DMS 273 (cell line): ENCODE measurements around the gene TAS1R3.

Experiments used
- DNase-seq: peaks from one replicate; lab custom pipeline; 2025; ENCODE audit not compliant: unreplicated experiment; lab: John Stamatoyannopoulos, UW

TAS1R3 gene

DNA sequence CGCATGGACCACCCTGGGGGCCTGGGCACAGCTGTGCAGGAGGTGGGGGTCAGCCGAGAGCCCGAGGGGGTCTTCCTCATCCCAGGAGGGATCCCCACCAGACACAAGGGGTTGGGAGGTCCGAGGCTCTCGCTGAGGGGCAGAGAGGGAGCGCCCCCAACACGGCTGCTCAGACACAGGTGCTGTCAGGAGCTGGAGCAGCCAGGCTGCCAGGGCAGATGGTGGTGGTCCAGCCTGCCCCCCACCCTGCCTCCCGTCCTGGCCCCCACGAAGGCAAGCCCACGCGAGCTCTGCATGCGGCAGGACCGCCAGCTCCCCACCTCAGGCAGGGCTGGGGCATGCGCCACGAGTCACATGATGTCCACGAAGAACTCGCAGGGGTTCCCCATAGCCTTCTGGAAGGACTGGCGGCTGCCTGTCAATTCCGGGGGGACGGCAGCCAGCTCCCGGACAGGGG lies 4.7 kb downstream of the TAS1R3 start:
- DNase-seq: no peak

DNA sequence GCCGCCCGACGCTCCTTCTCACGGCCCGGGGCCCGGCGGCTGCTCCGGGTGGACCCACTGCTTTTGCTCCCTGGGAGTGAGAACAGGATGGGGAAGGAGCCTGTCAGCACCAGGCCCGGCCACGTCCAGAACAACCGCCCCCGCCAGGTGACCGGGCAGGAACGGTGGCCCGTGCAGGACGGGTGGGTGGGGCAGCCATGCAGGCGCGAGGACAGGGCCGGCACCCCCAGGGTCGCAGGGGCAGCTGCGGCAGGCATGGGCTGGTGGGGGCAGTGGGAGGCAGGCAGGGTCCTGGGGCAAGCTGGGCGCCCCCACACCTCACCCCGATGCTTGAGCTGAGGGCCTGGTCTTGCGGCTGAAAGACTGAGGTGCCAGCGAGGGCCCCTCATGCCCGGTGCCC lies 5.4 kb downstream of the TAS1R3 start:
- no peak for DNase-seq

DNA sequence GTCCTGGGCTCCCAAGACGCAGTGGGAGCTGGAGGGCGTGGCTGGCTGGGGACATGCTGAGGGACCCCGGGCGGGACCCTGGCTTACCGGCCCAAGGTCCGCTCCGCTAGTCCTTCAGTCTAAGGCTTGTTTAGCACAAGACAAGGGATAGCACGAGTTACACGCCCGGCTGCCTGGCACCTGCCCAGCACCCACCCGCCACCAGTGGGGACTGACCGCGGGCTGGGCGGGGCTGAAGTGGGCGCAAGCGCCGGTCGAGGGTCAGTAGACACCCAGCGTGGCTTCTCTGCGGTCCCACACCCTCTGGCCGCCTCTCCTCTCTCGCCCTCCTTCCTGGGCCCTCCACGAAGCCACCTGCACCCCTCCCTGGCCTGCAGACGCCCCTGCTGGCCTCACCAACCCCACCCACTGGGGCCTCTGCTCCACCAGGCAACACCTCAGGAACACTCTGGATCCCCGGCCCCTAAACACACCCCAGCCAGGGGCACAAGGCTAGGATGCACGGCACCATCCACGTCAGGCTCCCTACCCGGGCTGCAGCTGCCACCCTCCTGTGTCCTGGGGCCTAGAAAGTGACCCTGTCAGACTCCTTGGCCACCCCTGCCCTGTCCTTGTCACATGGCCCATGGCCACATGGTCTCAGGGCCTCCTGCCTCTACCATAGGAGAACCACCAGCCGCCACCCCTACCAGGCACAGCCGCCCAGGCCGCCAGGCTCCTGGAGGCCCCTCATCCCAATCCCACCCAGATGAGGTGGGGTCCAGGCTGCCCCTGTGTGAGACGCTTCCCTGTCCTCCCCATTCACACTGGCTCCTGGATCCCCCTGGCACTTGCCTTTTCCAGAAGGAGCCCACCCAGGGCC lies 6.1 kb downstream of the TAS1R3 start:
- no peak for DNase-seq

DNA sequence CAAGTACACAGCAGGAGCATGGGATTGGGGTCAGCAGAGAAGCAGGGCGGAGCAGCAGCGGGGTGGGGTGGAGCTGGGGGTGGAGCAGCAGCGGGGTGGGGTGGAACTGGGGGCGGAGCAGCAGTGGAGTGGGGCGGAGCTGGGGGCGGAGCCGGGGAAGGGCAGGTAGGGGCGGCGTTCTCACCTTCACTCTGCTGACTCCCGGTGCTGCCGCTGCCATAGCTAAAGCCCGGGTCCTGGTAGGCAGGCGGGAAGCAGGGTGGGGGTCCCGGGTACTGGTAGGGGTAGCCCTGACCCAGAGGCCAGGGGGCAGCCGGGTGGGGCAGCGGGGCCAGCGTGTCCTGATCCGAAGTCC lies 6.7 kb downstream of the TAS1R3 start:
- DNase-seq: no peak

DNA sequence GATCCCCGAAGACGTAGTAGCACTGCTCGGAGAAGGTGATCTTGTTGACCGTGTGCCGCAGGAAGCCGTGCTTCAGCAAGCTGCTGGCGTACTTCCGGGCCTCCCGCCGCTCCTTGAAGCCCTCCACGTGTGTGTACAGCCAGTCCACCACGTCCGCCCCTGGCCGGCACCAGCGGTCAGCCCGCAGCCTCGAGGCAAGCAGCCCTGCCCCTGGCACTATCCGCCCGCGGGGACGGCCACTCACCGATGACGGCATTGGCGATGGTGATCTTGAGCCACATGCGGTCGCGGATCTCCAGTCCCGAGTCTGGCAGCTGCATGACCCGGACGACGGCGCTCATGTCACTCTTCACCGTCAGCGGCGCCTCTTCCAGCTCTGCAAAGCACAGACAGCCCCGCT lies 7.2 kb downstream of the TAS1R3 start:
- DNase-seq: no peak

DNA sequence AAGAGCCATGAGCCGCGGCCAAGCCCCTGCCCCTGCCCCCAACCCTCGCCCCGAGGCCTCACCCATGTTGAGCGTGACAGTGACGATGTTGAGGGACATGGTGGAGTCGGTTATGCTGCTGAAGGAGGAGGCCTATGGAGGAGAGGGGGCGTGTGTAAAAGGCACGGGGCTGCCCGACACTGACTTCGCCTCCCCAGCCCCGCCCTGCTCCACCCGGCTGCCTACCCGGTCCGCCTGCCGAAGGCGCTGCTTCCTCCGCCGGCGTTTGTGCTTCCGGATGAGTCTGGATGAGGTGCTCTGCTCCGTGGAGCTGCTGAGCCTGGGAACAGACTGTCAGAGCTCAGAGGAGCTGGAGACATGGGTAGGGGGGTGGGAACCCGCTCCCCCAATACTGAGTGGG lies 9.1 kb downstream of the TAS1R3 start:
- no peak for DNase-seq

DNA sequence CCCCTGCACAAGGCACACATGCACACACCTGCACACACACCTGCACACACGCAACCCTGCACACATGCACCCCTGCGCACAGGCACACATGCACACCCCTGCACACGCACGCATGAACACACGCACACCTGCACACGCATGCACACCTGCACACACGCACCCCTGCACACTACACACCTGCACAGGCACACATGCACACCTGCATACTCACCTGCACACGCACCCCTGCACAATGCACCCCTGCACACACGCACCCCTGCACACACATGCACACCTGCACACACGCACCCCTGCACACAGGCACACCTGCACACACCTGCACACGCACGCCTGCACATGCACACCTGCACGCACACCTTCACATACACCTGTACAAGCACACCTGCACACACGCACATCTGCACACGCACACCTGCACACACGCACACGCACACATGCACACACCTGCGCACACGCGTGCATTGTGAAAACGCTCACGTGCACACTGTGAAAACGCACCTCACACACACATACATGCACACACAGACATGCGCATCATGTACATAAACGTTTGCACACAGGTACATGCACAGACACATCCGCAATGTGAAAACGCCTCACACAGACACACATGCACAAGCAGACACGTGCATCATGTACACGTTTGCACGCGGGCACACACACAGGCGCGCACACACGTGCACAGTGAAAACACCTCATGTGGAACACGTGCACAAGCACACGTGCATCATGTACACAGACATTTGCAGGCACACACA lies 9.9 kb downstream of the TAS1R3 start:
- DNase-seq: no peak

DNA sequence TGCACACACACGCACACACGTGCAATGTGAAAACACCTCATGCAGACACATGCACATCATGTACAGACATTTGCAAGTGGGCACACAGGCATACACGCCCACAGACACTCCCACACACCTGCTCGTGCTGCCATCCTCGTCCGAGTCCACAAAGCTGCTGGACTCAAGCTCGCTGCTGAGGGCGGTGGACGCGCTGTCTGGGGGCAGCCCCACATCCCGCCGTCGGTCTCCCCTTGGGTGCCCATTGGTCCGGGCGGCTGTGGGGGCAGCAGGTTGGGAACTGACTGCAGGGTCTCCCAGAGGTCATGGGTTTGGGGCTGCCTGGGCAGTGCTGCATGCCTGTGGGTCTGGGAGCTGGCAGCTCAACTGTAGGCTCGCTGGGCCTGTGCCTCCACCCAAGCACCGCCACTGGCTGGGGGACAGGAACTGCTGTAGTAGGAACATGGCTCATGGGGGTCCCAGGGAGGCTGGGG lies 10.5 kb downstream of the TAS1R3 start:
- DNase-seq: no peak

DNA sequence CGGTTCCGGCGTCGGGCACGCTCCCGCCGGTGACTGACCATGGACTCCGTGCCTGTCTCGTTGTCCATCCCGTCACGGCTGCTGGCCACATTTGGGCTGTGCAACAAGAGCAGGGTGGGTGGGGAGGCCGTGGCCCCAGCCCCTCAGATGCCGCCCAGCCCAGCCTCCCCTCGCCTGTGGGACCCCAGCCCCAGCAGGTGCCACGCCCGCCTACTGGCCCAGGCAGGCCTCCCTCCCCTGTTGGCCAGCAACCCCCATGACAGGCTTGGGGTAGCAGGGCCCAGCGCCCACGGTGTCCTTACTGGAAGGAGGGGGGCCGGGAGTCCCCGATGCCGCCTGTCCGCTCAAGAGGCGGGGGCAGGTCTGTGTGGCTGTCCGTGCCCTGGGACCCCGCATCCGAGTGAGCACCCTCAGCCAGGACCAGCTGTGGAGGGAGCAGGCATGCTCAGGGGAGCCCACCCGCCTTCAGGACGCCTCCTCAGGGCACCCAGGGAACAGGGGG lies 11.0 kb downstream of the TAS1R3 start:
- no peak for DNase-seq

DNA sequence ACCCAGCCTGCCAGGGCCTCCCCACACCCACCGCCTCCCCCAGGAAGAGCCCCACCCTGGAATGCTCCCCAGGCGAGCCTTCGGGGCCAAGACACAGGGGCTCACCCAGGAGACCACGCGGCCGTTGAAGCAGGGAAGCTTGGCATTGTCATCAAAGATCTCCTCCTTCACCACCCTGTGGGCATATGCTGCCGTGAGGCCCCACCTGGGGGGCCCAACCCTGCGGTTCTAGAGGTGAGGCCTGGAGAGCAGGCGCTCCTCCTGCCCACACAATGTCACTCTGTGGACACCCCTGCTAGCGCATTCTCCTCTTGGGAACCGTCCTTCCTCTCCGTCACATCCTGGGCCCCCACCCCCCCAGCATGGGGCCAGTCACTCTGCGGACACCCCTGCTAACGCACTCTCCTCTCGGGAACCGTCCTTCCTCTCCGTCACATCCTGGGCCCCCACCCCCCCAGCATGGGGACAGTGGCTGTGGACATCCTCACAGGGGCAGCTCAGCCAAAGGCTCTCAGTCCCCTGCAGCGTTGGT lies 11.6 kb downstream of the TAS1R3 start:
- DNase-seq: no peak

DNA sequence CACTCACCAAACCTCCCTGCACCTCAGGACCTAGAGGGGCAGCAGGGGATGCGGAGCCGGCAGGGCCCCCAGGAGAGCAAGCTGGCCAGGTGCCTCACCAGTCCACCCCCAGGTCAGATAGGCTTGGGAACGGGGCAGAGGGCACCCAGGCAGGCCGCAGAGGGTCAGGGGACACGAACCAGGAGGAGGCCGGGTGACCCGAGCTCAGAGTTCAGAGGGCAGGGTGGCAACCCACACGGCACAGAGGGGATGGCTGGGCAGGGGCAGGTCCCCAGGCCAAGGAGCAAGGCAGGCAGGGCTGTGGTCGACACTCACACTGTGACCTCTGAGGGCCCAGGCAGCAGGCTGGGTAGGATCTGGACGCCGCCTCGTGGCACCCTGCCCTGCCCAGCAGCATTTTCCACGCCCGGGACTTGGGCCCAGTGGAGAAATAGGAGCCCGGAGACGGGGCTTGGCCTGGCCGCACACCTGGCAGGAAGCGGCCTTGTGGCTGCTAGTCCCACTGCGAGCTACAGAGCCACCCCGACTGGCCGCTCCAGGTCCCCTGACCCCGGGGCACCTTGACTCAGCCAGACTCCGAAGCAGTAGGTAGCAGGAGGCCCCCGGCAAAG lies 12.8 kb downstream of the TAS1R3 start:
- DNase-seq: no peak

DNA sequence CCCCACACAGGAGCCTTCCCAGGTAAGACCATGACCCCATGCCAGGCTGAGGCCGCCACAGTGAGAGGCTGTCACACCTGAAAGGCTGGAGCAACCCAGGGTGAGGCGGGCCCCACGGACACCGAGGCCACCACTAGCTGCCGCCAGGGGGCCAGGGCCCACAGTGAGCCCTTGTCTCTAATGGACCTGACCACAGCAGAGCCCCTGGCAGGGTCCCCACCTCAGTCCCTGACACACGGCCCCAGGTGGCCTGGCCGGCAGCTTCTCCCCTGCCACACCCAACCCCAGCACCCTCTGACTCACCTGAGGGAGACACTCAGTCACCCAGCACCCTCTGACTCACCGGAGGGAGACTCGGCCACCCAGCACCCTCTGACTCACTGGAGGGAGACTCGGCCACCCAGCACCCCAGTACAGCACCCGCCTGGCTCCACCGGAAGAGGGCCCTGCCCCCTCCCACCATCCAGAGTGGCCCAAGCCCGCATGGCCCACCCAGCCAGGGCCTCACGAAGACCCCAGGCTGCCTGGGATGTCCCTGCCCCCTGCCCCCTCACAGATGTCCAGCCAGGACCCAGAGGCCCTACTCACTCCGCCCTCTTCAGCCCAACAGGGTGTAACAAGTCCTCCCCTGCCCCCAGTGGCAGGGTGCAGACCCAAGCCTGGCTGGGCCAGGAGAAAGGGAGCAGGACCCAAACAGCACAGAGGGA lies 13.7 kb downstream of the TAS1R3 start:
- DNase-seq: no peak

DNA sequence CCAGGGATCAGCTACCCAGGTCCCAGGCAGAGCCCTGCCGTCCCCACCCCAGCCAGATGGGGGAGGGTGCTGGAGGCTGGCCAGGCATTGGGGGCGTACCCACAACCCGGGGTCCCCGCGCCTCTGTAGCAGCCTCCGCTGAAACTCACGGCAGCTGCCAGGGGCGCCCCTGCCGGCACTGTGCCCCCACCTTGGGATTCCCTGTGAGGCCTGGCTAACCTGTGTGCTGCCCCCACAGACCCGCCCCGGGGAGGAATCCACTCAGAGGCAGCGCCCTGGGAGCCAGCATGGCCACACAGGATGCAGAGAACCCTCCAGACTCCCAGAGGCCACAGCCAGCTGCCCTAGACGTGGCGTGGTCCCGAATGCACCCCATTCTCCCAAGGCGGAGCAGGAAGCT lies 14.3 kb downstream of the TAS1R3 start:
- no peak for DNase-seq

DNA sequence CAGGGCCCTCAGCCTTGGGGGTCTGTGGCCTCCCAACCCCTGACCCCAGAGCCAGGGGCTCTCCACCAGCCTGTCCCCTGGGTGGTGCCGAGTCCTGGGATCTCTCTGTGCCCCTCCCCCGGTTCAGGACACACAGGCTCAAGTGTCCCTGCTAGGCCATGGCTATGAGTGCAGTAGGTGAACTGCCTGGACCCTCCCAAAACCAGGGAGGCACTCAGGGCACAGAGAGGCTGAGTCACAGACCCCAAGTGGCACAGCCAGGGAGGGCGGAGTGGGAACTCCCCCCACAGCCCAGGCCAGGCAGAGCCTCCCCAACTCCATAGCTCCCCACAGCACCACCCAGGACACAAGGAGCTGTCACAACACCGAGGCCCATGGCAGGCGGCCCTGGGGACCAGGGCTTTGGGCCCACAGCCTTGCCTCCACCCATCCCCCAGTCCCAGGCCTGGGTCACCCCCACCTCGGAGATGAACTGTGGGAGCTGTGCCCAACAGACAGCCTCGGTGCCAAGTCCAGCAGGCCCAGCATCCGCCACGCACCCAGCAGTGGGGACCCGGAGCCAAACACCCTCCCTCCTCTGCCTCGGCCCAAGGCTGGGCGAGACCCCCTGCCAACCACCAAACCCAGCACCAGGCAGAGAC lies 14.9 kb downstream of the TAS1R3 start:
- no peak for DNase-seq

DNA sequence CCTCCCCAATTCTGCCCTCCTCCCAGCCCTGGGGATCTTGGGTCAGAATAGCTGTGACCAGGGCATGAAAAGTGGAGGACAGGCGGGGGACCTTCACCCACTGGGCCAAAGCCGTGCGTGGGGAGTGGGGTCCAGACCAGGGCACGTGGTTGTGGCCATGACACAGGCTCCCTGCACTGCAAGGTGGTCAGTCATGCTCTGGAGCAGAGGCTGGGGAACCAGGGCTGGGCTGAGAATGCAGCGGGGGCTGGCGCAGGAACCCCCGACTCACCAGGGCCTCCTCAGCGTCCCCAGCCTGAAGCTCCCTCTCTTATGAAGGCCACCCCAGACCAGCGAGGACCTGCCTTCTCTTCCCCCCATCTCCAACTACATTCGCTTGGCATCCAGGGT lies 15.4 kb downstream of the TAS1R3 start:
- DNase-seq: no peak

DNA sequence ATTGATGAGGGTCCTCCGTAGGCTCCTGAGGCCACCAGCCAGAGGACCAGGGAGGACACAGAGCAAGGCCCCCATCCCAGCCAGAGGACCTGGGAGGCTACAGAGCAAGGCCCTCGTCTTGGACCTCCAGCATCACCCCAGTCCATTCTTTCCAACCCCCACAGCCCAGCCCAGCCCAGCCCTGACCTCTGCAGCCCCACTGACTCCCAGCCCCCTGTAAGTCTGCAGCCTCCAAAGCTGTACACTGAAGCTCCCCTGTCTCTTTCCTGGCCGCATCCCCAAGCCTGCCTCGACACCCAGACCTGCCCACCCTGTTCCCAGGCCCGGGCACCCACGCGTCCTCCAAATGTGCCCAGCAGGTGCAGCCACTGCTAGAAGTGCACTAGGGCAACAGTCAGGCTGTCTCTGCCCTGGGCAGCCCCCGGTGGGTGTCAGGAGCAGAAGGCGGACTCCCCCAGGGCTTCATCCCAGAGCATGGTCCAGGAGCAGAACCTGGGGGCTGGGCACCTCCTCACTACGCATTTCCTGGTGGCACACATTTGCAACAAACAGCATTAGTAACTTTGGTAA lies 16.0 kb downstream of the TAS1R3 start:
- DNase-seq: no peak

DNA sequence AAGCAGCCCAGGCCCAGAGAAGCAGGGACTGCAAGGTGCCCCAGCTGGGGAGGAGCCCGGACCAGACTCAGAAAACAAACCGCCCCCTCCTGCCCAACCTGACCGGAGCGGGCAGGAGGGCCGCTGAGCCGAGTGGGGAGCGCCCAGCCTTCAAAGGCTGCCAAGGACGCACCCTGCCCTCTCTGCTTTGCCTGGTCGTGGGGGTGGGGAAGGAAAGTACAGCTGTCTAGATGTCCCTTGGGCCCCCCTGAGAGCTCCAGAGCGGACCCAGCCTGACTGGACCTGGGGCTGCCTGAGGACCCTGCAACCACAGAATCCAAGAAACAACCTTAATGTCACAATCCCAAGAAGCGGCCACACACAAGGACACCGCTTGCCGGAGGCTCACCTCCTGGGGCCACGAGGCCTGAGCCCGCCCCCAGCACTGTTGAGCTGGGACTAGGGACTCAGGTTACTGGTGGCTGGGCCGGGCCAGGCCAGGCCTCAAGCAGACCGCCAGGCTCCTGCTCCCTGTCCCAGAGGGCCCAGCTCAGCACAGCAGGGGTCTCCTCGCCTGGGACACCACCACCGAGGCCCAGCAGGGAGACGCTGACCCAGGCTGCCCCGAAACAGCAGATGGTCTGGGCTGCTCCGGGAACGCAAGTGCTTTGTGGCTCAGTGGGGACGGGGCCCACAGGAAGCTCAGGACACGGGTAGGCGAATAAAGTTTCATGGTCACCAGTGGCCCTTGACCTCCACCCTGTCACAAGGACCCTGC lies 16.8 kb downstream of the TAS1R3 start:
- peak; percentile 81 for DNase-seq

DNA sequence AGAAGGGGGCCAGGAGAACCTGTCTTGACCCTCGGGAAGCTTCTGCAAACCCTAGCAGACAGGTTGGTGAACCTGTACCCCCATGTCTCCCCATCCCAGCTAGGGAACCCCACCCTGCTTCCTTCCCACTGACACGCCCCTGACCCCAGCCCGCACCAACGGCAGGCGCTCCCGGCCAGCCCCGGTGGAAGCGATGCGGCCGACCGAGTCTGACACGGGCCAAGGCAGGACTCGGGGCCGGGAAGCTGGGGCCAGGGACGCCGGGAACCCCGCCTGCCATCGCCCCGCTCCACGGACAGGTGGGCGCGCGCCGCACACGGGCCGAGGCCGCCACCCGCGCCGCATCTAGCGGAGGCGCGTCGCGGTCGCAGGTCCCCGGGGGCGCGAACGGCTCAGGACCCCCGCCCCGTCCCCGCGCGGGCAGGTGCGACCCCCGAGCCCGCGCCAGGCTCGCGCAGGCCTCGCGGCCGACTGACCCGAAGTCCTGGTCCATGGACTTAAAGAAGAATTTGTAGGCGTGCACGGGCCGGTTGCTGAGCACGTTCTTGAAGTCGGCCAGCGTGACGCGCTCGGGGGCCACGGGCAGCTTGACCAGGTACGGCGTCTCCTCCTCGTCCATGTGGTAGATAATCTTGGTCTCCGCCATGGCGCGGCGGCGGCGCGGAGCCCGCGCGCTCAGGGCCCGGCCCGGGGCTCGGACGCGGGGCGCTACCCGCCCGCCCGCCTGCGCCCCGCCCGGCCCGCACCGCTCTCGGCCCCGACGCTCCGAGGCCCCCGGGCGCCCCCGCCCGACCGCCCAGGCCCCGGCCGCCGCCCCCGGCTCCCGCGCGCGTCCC lies 17.6 kb downstream of the TAS1R3 start:
- DNase-seq: peak; percentile 76
